ENCODE results near the gene MYH7. TPM values are rescaled to one million over a fixed set of nuclear protein-coding genes. Genes with fewer than 3 reads are reported as not detected.

MYH7 gene
- polyA plus RNA-seq, 1 of the 3 experiments (the other 2 are of a cell fraction): not detected

- H2AFZ ChIP-seq (ENCODE audit: low read depth): no peak overlapping the region
- H3F3A ChIP-seq (replicated peaks; ENCODE audit: insufficient read depth): peaks cover 12% of the 10 kb centered on the region
- no peaks in the 10 kb centered on the region for H3K9me3 ChIP-seq
- H3K27me3 ChIP-seq (ENCODE audit: insufficient read depth): no peaks in the 10 kb centered on the region
- peaks cover 0 to 7% of the 10 kb centered on the region in 2 experiments; a peak in 2 of 4 replicates for H3K4me1 ChIP-seq (ENCODE audit: control insufficient read depth in 1 of 2, insufficient read depth in 2 of 2, low read depth in 1 of 2, low read length in 1 of 2)
- H3K9ac ChIP-seq: no peak overlapping the region
- H3K4me2 ChIP-seq: no peak overlapping the region
- no peaks in the 10 kb centered on the region for H3K9me2 ChIP-seq
- H4K20me1 ChIP-seq (ENCODE audit: insufficient read depth): no peaks in the 10 kb centered on the region
- ChIA-PET CTCF (interaction anchor here (0.9 to 26.4 kb wide), 3 partner anchors 69 to 149 kb away, joined by 3 to 785 read pairs (median 4); partner anchors contain the start of genes AP1G2, PABPN1 and THTPA), POLR2A (no interaction called here)
- peaks cover 30% of the 10 kb centered on the region for H3K79me2 ChIP-seq (ENCODE audit: insufficient read depth)
- WGBS (ENCODE audit: low lambda C conversion rate): 97% methylated on average over 1 of the region's 1 CpG
- no peak overlapping the region; a peak in 1 of 4 replicates for H3K4me3 ChIP-seq (ENCODE audit: low read depth in 2 of 2, low read length in 1 of 2)
- no peak for DNase-seq
- H3K27ac ChIP-seq (ENCODE audit: low read depth in 2 of 2, low read length in 1 of 2): no peak overlapping the region
- TF ChIP-seq MXI1 (IDR thresholded peaks at IDR 0.05; ENCODE audit: low read depth, low read length): no peak
- TF ChIP-seq JUND (IDR thresholded peaks at IDR 0.05): no peak
- TF ChIP-seq FOXJ3 (CRISPR knock-in tag; IDR thresholded peaks at IDR 0.05): no peak
- no peak for TF ChIP-seq USF1 (IDR thresholded peaks at IDR 0.05; ENCODE audit: borderline replicate concordance, low read depth)
- TF ChIP-seq EZH2phosphoT487 (IDR thresholded peaks at IDR 0.05; ENCODE audit: borderline replicate concordance, low read depth): no peak
- TF ChIP-seq POLR2AphosphoS5 (IDR thresholded peaks at IDR 0.05; ENCODE audit: low read depth, low read length): no peak
- peaks cover 39 to 52% of the 10 kb centered on the region in 2 experiments for H3K36me3 ChIP-seq (replicated peaks in 1 of 2; ENCODE audit: control insufficient read depth in 1 of 2, insufficient read depth in 2 of 2, low read length in 1 of 2)
These were observed 35.5 kb upstream of the MYH7 start for GRCh38 chr14:23470947-23471346.

GRCh38 chr14:23469906-23470403, 34.5 kb upstream of the MYH7 start:
- H3K79me2 ChIP-seq (ENCODE audit: insufficient read depth): peaks cover 30% of the 10 kb centered on the region
- no peak for TF ChIP-seq CTCF (IDR thresholded peaks at IDR 0.05)
- no peak for TF ChIP-seq RCOR1 (IDR thresholded peaks at IDR 0.05; ENCODE audit: low read length)
- TF ChIP-seq FOXM1 (IDR thresholded peaks at IDR 0.05; ENCODE audit: low read depth): no peak
- 0 out of 2 replicates have a peak, but pooled peaks have one; percentile 63 for TF ChIP-seq YY1 (IDR thresholded peaks at IDR 0.05; ENCODE audit: low read depth)
- no peak for TF ChIP-seq ZBTB33 (IDR thresholded peaks at IDR 0.05; ENCODE audit: borderline replicate concordance, low read depth)
- TF ChIP-seq EP300 (IDR thresholded peaks at IDR 0.05; ENCODE audit: borderline replicate concordance in 1 of 2, low read depth in 1 of 2, low read length in 1 of 2): no peak
- ChIA-PET POLR2A (no interaction called here), CTCF (interaction anchor here (0.7 to 26.4 kb wide), 6 partner anchors 8 to 163 kb away, joined by 3 to 785 read pairs (median 4); partner anchors contain the start of genes AP1G2, PABPN1 and THTPA)
- H3K4me3 ChIP-seq (ENCODE audit: low read depth in 2 of 2, low read length in 1 of 2): peak overlapping the region; percentile 92 to 96
- no peaks in the 10 kb centered on the region for H3K9me2 ChIP-seq
- H3K4me2 ChIP-seq: peak overlapping the region; percentile 81
- peaks cover 29 to 42% of the 10 kb centered on the region in 2 experiments for H3K36me3 ChIP-seq (replicated peaks in 1 of 2; ENCODE audit: control insufficient read depth in 1 of 2, insufficient read depth in 2 of 2, low read length in 1 of 2)
- under 1% methylated on average over 11 of the region's 11 CpGs for whole genome bisulfite sequencing (ENCODE audit: low lambda C conversion rate)
- H3K9me3 ChIP-seq: no peaks in the 10 kb centered on the region
- peaks cover 0 to 7% of the 10 kb centered on the region in 2 experiments; a peak in 2 of 4 replicates for H3K4me1 ChIP-seq (ENCODE audit: control insufficient read depth in 1 of 2, insufficient read depth in 2 of 2, low read depth in 1 of 2, low read length in 1 of 2)
- peak overlapping the region; percentile 61 to 74; a peak in 3 of 4 replicates for H3K27ac ChIP-seq (ENCODE audit: low read depth in 2 of 2, low read length in 1 of 2)
- no peaks in the 10 kb centered on the region for H3K27me3 ChIP-seq (ENCODE audit: insufficient read depth)
- DNase-seq: no peak
- H2AFZ ChIP-seq (ENCODE audit: low read depth): peak overlapping the region; percentile 36; the same call in 1 of the 2 replicates
- peaks cover 8% of the 10 kb centered on the region for H3F3A ChIP-seq (replicated peaks; ENCODE audit: insufficient read depth)
- peak overlapping the region; percentile 83 for H3K9ac ChIP-seq
- no peaks in the 10 kb centered on the region for H4K20me1 ChIP-seq (ENCODE audit: insufficient read depth)
